Activated naive CD4-positive, alpha-beta T cell treated with anti-CD3 and anti-CD28 coated beads, Interleukin-2, amount 50 U/mL, for 72 hours (primary cell): ENCODE measurements around the gene VWA5B1. TPM values are rescaled to one million over a fixed set of nuclear protein-coding genes. Genes with fewer than 3 reads are reported as not detected.

Experiments used
- ATAC-seq, 2 donors: fragments of 150-1000 bp; cut with Tn5 transposase; 2 replicates each; pipeline ENCODE4 v1.10.0; 2021; ENCODE audit warnings: mild to moderate bottlenecking in 2 of 2, moderate library complexity in 2 of 2
- DNase-seq, 2 donors: peaks; one replicate each; pipeline ENCODE4 v3.0.0; 2021 to 2022; ENCODE audit warnings: low spot score in 2 of 2
- H3K27ac Mint-ChIP-seq, 2 donors: one replicate each; pipeline ENCODE4 v1.8.0; 2022; ENCODE audit warnings: mild to moderate bottlenecking in 2 of 2, mixed read lengths in 2 of 2
- H3K36me3 Mint-ChIP-seq, 2 donors: one replicate each; pipeline ENCODE4 v1.8.0; 2022; ENCODE audit warnings: mixed read lengths in 2 of 2
- H3K9me3 Mint-ChIP-seq, 2 donors: one replicate each; pipeline ENCODE4 v1.8.0; 2022; ENCODE audit warnings: mixed read lengths in 2 of 2
- total RNA-seq, 2 donors: library from RNA; stranded (reverse); gene quantifications; one replicate each; pipeline ENCODE4 v1.2.3, GENCODE V29; 2022

VWA5B1 gene, protein sequence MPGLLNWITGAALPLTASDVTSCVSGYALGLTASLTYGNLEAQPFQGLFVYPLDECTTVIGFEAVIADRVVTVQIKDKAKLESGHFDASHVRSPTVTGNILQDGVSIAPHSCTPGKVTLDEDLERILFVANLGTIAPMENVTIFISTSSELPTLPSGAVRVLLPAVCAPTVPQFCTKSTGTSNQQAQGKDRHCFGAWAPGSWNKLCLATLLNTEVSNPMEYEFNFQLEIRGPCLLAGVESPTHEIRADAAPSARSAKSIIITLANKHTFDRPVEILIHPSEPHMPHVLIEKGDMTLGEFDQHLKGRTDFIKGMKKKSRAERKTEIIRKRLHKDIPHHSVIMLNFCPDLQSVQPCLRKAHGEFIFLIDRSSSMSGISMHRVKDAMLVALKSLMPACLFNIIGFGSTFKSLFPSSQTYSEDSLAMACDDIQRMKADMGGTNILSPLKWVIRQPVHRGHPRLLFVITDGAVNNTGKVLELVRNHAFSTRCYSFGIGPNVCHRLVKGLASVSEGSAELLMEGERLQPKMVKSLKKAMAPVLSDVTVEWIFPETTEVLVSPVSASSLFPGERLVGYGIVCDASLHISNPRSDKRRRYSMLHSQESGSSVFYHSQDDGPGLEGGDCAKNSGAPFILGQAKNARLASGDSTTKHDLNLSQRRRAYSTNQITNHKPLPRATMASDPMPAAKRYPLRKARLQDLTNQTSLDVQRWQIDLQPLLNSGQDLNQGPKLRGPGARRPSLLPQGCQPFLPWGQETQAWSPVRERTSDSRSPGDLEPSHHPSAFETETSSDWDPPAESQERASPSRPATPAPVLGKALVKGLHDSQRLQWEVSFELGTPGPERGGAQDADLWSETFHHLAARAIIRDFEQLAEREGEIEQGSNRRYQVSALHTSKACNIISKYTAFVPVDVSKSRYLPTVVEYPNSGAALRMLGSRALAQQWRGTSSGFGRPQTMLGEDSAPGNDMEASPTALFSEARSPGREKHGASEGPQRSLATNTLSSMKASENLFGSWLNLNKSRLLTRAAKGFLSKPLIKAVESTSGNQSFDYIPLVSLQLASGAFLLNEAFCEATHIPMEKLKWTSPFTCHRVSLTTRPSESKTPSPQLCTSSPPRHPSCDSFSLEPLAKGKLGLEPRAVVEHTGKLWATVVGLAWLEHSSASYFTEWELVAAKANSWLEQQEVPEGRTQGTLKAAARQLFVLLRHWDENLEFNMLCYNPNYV
- total RNA-seq = under 1 TPM; 0.10 to 0.30 TPM

DNA sequence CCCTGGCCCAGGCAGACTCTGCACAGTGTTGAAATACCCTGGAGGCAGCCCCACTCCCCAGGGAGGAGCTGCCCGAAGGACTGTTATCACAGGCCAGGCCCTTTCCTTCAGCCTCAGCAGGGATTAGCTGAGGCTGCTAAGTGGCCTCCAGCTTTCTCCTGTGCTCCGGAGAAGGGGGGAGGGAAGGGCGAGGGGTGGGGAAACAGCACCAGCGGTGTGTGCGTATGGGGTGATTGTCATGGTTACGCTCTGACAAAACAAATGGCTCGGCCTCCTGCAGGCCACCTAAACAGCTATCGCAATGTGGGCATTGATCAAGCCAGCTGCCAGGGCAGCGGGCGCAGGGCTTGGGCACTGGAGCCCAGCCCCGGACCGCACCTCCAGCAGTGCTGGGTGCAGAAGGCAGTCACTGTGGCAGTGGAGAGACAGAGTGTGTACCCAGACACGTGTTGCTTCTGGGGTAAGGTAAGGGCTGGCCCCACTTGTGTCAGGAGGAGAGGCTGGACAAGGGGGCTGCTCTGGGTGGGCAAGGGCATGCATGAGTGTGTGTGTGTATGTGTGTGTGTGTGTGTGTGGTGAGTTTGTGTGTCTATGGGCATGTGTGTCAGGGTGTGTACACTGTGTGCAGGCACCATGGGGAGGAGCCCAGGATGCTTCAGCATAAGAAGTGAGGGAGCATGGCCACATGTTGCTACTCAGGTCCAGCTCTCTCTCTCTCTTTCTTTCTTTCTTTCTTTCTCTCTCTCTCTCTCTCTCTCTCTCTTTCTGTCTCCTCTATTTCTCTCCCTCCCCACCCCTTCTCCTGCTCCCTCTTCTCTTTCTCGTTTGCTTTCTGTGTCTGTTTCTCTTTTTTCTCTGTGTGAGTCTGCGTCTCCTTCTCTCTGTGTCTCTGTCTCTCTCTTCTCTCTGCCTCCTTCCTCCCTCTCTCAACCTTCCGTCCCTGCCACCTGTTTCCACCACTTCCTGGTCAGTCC lies at the start of gene VWA5B1:
TSS of gene VWA5B1 (plus strand) at position 252 of the 974 bp plus-strand sequence. CDS start 19,727 bp downstream, outside the sequence.
- no peak for DNase-seq
- Mint-ChIP-seq H3K9me3 (peaks cover 0 to 3% of the 10 kb centered on the region in 2 donors), H3K36me3 (no peaks in the 10 kb centered on the region), H3K27ac (peak within 1 kb of the TSS in 1 of 2 donors; percentile 17)
- peak; percentile 22 to 26 for ATAC-seq

DNA sequence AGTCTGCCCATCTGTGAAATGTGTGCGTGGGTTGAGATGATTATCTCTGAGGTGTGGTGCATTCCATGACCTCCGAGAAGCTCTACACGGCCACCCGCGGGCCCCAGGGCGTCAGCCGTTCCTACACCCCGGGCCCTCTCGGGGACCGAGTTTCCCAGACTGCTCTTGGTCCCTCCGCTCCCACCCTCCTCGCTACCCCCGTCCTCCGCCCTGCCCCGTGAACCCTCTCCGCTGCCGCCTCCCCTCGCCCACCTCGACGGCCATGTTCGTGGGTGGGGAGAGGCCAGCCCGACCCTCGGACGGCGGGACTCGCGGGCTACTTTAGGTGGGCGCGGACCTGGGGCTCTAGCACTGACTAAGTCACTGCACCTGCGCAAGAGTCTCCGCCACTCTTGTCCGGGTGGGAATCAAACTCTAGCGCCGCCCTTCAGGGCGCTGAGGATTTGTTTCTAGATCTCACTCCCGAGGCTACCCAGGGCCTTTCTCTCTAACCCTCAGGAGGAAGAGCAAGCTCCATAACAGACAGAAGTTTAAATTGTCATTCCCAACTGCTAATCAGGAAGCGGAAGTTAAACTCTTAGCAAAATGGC lies 47.7 kb upstream of the VWA5B1 start:
- peaks cover 9 to 10% of the 10 kb centered on the region in 2 donors for H3K36me3 Mint-ChIP-seq
- ATAC-seq (no peak), DNase-seq (no peak)
- peaks cover 2 to 4% of the 10 kb centered on the region in 2 donors for H3K9me3 Mint-ChIP-seq
- H3K27ac Mint-ChIP-seq = no peak overlapping the region

DNA sequence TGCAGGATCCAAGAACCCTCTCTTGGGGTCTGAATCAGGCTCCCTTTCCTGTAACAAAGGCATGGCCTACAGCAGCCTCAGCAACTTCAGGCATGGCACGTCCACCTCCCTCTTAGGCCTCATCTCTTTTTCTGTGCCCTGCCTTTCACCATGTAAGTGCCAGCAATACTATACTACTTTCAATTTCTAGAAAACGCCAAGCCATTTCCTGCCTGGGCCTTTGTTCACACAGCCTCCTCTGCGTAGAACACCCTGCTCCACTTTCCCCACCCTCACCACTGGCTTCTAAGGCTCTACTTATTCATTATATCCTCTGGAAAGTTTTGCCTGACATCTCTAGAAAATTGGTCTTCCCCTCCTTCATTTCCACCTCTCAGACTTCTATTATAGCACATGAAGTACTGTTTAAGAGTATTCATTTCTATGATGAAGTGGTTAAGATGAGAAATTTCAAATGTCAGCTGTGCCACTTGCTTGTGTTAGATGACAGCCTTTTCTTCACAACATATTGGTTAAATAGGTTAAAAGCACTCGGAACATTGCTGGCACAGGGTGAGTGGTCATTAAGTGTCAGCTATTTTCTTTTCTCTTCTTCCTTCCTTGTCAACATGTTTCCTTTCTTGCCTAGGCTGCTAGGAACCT lies 41.6 kb upstream of the VWA5B1 start:
- peaks cover 9 to 12% of the 10 kb centered on the region in 2 donors for H3K36me3 Mint-ChIP-seq
- DNase-seq (peak; percentile 50 to 71), ATAC-seq (peak; percentile 93 to 95)
- peak overlapping the region; percentile 95 to 96 for H3K27ac Mint-ChIP-seq
- H3K9me3 Mint-ChIP-seq = peaks cover 2 to 14% of the 10 kb centered on the region in 2 donors

DNA sequence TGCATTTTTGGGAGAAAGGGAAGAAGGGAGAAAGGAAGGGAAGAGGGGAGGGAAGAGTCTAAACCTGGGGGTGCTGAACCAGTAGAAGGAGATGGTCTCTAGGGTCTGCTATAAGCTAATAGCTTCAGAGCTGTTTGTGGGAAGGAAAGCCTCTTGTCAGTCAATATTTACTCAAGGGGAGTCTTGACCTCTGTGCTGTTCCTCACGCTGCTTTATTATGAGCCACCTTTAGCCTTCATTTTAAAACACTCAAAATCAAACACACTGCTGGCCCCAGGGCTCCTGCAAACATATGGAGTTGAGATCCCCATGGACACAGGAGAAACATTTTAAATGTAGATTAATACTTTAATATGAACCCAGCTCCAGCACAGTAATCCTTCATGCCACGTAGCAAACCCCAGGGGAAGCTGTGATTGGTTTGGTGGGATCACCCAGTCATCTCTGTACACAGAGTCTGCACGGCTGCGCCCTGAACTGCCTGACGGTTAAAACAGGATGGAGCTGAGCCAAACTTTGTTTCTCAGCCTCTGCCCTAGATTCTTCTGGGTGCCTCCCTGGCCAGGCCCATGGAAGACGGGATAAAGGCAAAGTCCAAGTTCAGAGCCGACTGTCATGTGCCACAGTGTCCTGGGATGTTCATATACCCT lies 40.2 kb upstream of the VWA5B1 start:
- ATAC-seq (peak in 1 of 2 donors; percentile 27), DNase-seq (no peak)

DNA sequence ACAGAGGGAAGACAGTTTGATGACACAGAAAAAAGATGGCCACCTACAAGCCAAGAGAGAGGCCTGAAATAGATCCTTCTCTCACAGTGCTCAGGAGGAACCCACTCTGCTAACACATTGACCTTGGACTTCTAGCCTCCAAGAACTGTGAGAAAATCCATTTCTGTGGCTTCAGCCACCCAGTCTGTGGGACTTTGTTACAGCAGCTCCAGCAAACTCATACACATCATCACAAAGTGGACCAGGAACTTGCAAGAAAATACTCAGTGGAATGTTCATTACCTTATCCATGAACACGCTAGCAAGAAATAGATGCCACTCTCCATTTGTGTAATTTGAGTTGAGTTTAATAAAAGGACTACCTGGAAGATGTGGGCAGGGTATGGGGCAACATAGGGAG lies 38.1 kb upstream of the VWA5B1 start:
- peaks cover 0 to 10% of the 10 kb centered on the region in 2 donors for H3K9me3 Mint-ChIP-seq
- no peak overlapping the region for H3K27ac Mint-ChIP-seq
- peaks cover 0 to 5% of the 10 kb centered on the region in 2 donors for H3K36me3 Mint-ChIP-seq
- DNase-seq (no peak), ATAC-seq (no peak)

More for the DNA sequence above, 40.2 kb upstream of the VWA5B1 start:
- Mint-ChIP-seq H3K27ac (peak overlapping the region; percentile 62 to 95), H3K36me3 (peaks cover 9 to 12% of the 10 kb centered on the region in 2 donors), H3K9me3 (peaks cover 2 to 14% of the 10 kb centered on the region in 2 donors)

DNA sequence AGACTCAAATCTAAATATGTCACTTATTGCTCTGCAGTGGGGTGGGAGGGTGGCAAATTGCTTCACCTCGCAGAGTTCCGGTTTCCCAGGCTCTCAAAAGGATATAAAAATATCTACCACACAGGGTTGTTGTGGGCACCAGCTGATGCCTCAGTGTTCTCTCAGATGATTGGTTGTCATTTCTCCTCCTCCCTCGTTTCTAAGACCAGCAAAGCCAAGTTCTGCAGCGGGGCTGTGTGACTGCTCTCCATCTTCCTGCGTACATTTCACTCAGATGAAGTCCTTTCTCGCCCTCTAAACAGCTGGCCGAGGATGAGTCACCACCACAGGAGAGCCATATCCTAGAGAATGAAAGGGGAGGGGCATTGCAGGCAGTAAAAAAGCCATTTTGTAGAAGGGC lies 35.0 kb upstream of the VWA5B1 start:
- ATAC-seq = peak in 1 of 2 donors; percentile 54
- Mint-ChIP-seq H3K27ac (peak overlapping the region in 1 of 2 donors; percentile 34), H3K36me3 (no peaks in the 10 kb centered on the region), H3K9me3 (peaks cover 0 to 10% of the 10 kb centered on the region in 2 donors)
- no peak for DNase-seq

DNA sequence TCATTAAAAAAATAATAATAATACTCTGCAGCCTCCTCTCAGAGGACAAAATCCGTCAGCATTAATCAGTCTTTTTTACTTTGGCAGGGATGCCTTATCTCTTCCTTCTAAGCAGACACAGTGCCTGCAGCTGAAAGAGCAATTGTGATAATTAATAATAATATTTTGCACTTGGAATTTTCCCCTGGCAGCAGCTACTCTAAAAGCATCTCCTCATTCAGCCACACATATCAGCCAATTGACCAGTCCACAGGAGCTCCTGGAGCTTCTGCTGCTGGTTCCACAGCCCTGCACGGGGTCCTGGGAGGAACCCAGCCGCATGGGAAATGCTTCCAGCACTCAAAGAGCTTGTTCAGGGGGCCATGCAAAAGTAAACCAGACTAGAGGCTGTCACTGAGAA lies 31.0 kb upstream of the VWA5B1 start:
- DNase-seq (no peak), ATAC-seq (no peak)
- Mint-ChIP-seq H3K9me3 (no peaks in the 10 kb centered on the region), H3K27ac (no peak overlapping the region), H3K36me3 (no peaks in the 10 kb centered on the region)

DNA sequence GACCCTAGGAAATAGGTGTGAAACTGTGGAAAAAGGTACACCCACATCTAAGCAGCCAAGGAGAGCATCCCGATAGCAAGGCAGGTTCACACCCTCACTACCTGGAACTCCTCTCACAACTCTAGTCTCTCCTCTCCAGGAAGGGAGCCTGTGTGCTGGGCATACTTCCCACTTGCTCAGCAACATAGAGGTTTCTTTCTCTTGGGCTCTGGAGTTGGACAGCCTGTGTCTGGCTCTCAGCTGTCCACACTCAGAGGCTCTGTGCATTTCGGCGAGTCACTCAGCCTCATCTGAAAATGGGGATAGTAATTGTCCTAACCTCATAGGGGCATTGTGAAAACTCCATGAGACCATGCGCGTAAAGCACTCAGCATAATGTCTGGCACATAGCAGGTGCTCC lies 29.6 kb upstream of the VWA5B1 start:
- Mint-ChIP-seq H3K36me3 (no peaks in the 10 kb centered on the region), H3K27ac (no peak overlapping the region), H3K9me3 (no peaks in the 10 kb centered on the region)
- DNase-seq (no peak), ATAC-seq (no peak)

DNA sequence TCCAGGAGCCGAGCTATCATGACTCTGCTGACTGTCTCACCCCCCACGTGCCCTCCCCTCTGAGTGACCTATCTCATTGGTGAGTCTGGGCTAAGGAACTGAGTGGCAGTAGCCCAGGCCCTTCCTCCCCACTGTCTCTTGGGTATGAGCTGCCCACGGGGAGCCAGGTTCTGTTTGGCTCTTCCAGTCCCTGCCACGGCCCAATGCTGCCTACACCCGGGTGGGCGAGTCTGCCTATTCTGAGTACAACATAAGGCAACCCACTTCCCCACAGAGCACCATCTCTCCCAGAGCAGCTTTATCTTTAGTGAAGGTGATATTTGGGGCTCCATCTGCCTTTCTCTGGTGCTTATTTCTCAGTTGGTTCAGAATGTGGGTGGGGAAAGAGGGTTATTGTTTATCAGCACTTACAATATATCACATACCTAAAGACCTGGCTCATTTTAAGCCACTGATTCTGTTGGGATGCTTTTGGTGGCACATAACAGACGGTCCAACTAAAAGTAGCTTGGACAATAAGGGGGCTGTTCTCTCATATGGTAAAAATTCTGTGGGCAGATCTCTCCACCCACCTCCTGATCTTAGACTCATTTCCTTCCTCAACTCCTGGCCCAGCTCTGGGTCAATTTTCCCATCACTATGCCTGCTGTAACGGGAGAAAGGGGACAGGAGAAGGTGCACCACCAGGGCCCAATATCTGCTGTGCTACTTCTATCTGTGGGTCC lies 27.7 kb upstream of the VWA5B1 start:
- H3K9me3 Mint-ChIP-seq = no peaks in the 10 kb centered on the region
- DNase-seq (no peak), ATAC-seq (no peak)
- H3K27ac Mint-ChIP-seq = no peak overlapping the region
- no peaks in the 10 kb centered on the region for H3K36me3 Mint-ChIP-seq

DNA sequence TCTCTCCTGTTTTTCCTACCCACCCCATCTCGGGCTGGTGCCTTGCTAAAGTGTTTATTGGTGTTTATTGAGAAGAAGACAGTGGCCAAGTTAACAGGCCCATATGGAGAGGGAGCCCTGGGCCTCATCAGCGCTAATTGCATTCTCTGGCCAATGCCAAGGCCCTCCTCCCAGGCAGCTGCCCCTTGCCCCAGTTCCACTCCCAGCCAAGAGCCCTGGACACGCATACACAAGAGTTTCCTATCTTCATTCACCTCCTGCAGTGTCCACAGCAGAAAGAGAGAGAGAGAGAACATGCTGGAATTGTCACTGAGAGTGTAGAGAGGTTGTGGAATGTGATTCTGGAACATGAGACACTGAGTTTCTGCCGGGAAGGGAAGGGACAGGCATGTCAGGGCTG lies 25.4 kb upstream of the VWA5B1 start:
- H3K36me3 Mint-ChIP-seq = no peaks in the 10 kb centered on the region

DNA sequence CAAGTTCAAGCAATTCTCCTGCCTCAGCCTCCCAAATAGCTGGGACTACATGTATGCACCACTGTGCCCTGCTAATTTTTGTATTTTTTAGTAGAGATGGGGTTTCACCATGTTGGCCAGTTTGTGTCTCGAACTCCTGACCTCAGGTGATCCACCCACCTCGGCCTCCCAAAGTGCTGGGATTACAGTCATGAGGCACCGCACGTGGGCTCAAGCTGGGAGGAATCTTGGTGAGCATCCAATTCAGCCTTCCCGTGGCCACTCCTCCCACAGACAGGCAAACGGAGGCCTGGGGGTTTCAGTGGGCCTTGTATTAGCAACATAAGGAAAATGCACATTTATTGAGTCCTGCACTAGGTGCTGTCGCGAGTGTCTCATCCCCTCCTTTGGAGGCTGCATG lies 24.5 kb upstream of the VWA5B1 start:
- no peak for DNase-seq
- no peak for ATAC-seq
- Mint-ChIP-seq H3K27ac (no peak overlapping the region), H3K36me3 (peaks cover 6 to 8% of the 10 kb centered on the region in 2 donors), H3K9me3 (peaks cover 0 to 14% of the 10 kb centered on the region in 2 donors)

More for the DNA sequence above, 25.4 kb upstream of the VWA5B1 start:
- DNase-seq (no peak), ATAC-seq (no peak)
- peak overlapping the region in 1 of 2 donors; percentile 5 for H3K27ac Mint-ChIP-seq
- H3K9me3 Mint-ChIP-seq = peaks cover 0 to 5% of the 10 kb centered on the region in 2 donors

DNA sequence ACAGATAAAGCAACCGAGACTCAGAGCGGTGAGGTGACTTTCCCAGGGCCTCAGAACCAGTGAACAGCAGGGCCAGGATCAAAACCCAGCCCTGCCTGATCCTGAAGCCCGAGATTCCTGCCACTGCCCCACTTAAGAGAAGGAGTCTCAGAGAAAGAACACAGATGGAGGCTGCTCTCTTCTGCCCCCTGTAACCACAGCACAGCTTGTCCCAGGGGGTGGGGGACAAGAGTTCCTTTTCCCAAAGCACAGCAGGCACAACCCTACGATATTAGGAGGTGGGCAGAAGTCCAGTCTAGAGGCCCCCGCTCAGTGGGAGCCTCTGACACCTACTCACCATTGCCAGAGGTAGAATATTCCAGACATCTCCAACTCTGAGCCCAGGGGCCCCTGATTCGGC lies 24.0 kb upstream of the VWA5B1 start:
- no peak for ATAC-seq
- Mint-ChIP-seq H3K36me3 (peaks cover 6 to 8% of the 10 kb centered on the region in 2 donors), H3K27ac (no peak overlapping the region), H3K9me3 (peaks cover 0 to 14% of the 10 kb centered on the region in 2 donors)
- no peak for DNase-seq

DNA sequence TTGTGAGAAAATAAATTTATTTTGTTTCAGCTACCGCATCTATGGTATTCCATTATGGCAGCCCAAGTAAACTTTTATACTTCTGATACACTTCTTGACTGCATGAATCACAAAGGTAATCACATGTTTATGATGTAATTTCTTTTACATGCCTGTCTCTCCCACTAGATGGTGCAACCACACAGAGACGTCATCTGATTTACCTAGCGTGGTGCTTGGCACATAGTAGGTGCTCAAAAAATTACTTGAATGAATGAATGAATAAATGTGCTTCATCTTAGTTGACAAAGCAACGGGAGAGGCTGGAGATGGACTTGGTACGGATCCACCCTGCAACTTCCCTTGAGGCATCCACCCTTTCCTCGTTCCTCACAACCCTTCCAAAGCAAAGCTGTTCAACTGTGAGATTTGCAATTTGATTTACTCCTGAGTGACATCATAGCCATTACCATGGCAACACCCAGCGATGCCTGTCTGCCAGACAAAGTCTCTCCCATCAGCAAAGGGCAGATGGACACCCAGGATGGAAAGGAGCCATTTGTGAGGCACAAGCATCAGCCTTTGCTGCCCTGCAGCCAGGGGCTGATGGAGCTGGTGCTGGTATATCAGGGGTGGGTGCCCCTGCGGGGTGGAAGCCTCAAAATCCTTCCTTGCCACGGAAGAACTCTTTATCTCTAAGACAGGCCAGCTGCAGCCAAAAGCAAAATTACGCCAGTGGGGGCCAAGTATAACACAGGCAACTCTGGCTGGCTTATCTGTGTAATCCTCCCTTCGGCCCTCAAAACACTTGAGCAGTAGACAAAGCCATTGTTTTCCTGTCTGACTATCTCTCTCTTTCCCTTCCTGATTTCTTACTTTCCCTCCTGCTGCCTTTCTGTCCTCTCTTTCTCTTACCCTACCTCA lies 18.9 kb upstream of the VWA5B1 start:
- H3K36me3 Mint-ChIP-seq = peaks cover 6 to 8% of the 10 kb centered on the region in 2 donors
- peak overlapping the region in 1 of 2 donors; percentile 40 for H3K27ac Mint-ChIP-seq
- peak in 1 of 2 donors; percentile 31 for ATAC-seq
- peaks cover 0 to 14% of the 10 kb centered on the region in 2 donors for H3K9me3 Mint-ChIP-seq
- DNase-seq = no peak
